Hematopoietic multipotent progenitor cell treated with erythropoietin and hydrocortisone succinate and interleukin-3 and kit ligand, for 17 days (in vitro differentiated cells): ENCODE measurements around the gene FLACC1.
"Not testable (repeated sequence)": the region's sequence is repeated elsewhere in the genome, so short reads cannot be mapped to it uniquely, and the experiment has no call there.

Experiments used
- DNase-seq: peaks from one replicate; pipeline ENCODE4 v3.0.0-alpha.2; 2015; ENCODE audit warnings: low spot score

The FLACC1 gene

DNA sequence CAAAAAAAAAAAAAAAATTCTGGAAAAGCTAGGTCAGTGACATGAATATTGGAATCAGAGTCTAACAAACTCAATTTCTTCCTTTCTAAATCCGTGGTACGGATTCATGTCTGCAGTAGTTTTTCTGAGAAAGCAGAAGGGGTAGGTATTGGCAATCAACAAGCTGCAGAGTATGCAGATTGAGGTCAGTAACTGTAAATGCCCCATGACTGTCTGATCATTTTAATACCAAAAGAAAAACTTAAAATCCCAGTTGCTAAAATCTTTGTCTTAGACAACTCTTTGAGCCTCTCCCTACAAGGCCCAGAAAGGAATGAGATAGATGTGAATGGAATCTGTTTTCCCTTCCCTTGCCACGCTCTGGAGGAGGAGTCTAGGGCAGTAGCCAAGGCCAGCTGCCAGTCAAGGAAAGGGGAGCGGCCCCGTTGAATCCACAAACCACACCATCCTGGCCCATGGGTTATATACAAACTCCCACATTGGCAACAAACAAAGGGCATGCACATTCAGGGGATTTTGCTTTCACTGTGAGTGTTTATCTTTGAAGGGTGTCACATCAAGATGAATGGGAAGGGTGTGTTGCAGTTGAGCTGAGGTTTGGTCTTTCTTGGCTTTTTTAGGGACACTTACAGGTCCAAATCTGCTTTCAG, 102.9 kb downstream of the FLACC1 start:
- no peak for DNase-seq

DNA sequence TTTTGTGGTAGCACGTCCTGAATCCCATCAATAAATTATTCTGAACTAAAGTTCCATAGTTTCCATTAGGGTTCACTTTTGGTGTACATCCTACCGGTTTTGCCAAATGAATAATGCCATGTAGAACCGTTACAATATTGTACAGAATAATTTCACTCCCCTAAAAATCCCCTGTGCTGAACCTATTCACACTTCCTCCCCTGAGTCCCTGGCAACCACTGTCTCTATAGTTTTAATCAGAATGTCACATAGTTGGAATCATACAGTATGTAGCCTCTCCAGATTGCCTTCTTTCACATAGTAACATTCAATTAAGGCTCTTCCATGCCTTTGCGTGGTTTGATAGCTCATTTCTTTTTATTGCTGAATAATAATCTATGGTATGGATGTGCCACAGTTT, 106.4 kb downstream of the FLACC1 start:
- no peak for DNase-seq

DNA sequence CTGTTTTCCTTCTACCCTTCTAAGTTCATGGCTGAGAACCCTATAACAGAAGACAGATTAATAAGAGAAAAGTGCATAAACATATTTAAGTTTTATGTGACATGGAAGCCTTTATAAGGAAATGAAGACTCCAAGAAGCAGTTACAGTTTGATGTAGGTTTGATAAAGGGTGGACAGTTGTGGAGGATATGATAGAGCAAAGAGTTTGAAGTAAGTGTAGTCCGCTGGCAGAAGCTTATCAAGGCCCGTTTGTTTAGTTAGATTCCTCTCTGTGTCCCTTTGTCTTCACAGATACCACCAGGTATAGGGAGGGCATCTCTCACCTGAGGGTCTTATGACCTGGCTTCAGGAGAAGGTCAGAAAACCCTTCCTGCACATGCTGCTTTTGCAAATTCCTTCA, 107.3 kb downstream of the FLACC1 start:
- DNase-seq: no peak

DNA sequence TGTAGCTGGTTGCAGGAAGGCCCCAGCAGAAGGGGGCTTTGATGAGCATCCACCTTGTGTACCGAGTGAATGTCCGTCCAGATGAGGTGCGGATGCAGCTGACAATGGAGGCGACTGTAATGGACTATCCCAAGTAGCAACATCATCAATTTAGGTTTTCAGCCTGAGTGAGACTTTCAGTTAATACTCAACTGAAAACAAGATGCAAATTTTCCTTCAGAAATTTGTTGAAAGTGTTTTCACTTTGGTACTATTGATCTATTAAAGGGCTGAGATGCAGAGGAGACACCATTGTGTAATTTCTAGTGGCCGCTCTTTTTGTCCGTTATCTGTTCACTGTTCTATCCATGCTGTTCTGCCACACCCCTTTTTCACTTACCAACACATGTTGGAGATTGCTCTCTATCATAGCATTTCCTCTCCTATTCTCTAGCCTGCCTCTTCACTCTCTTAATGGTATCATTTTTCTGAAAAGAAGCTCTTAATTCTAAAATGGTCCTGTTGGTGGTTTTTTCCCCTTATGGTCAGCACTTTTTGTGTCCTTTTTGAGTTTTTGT, 108.8 kb downstream of the FLACC1 start:
- no peak for DNase-seq

DNA sequence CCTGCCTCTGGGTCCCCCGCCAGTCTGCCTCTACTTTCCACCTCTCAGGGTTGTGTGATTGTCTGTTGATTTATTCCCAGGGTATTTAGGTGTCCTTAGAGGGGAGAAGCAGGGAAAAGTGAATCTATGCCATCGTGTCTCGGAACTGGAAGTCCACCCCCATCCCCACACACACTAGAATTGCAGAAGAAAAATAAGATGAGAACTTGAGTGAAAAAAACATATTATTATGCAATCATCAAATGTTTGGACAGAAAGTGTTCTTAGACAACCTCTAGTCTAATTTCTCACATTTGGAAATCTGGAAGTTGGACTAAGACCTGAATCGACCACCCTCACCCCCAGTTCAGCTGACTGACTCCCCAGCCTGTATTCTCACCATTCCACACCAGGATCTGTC, 110.9 kb downstream of the FLACC1 start:
- no peak for DNase-seq

DNA sequence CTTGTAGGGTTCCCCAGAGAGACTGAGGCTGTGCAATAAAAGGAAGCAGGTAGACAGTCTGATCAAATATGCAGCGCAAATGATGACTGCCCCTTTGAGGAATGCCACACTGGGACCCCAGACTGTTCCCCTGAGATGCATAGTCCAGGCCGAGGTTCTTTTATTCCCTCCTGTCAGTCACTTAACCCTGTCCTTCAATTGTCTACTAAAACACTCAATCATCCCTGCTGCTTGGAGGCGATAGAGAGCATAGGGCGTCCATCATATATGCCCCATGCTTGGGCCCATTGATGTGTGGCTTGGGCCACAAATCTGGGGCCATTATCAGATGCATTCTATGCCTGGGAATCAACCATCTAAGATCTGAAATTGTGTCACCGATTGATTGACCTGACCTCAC, 112.3 kb downstream of the FLACC1 start:
- DNase-seq: no peak

DNA sequence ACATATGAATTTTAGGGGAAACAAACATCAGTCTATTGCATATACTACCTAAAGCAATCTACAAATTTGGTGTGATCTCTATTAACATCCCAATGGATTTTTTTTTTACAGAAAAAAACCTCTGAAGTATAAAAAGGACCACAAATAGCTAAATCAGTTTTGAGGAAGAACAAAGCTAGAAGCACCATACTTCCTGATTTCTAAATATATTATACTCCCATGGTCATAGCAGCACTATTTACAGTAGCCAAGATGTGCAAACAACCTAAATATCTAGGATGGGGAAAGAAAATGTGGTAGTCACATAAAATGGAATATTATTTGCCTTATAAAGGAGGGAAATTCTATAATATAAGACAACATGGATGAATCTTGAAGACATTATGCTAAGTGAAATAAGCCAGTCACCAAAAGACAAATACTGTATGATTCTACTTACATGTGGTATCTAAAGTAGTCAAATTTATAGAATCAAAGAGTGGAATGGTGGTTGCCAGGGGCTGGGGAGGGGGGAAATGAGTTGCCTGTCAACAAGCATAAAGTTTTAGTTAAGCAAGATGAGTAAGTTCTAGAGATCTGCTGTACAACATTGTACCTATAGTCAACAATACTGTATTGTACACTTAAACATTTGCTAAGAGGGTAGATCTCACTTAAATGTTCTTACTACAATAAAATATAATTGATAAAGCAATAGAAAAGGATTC, 114.4 kb downstream of the FLACC1 start:
- DNase-seq: no peak

DNA sequence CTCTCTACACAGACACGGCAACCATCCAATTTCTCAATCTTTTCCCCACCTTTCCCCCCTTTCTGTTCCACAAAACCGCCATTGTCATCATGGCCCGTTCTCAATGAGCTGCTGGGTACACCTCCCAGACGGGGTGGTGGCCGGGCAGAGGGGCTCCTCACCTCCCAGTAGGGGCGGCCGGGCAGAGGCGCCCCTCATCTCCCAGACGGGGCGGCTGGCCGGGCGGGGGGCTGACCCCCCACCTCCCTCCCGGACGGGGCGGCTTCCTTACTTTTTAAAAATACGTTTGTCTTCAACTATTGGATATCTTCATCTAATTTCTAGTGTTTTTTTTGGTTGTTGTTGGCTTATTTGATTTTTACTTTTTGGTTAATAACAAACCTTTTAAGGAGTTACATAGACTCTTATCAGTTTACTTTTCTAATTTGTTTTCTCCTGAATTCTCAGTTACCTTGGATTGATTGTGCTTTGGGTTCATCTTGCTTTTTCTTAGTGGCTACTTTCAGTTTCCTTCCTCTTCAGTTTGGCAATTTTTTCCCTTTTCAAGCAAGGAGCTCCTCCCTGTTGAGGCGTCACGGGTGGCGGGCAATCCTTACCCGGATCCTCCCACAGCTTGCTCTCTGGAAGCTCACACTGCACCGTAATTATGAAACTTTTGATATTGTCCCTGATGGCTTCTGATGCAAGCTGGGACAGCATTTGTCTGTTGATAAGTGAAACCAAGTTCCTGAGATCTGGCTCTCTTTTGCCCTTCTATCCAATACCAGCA, 117.8 kb downstream of the FLACC1 start:
- DNase-seq: not testable (repeated sequence)
